ENCODE data around the gene DHH. TPM values are rescaled to one million over a fixed set of nuclear protein-coding genes. Genes with fewer than 3 reads are reported as not detected.

The DHH gene
- total RNA-seq, 2 donors from 2014 or later, result 1.2 to 2.4 TPM

DNA sequence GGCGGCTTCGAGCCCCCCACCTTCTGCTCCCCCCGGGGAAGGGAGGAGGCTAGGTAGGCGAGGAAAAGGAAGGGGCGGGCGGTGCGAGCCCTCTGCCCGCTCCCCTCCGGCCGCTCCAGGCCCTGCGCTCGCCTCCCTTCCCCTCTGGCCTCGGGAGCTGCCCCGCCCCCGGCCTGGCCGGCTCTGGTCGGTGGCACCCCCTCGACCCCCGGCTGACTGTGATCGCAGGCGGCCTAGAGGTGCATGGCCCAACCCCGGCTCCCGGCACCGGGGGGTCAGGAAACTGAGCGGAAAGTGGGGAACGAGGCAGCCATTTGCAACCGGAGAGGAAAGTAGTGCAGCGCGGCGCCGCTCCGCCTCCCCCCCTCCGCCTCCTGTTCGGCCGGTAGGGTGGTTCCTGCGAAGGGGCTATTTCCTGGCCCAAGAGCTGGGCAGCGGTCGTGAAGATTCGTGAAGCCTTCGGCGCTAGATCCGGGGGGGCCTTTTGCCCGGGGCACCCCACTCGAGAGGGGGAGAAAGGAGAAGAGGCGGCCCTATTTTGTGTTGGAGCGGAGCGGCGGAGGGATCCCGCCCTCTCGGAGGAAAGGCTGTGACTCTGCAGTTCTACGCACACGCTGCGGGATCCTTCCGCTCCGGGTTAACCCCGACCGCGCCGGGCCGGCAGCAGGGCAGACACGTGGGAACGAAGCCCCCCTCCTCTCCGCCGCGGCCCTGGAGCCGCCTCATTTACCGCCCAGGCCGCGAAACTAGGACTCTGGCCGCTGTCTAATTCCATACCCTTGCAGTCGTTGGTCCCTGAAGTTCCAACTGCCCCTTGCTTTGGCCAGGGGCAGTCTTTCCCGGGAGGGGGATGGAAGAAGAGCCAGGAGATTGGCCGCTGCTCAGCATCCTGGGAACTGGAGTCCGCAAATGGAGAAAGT lies 34.1 kb downstream of the DHH start, which contains the start of gene KMT2D:
KMT2D (minus strand) TSS at position 558 of the 920 bp plus-strand sequence. CDS start 5,470 bp downstream, outside the sequence.
- ATAC-seq (ENCODE audit: insufficient number of reproducible peaks, low FRiP score, low read depth), result peak; percentile 76
- H3K27ac ChIP-seq, result peak within 1 kb of the TSS; percentile 94 to 97
- H3K9me3 ChIP-seq, result no peaks in the 10 kb centered on the region
- TF ChIP-seq CTCF (IDR thresholded peaks at IDR 0.05), result peak; percentile 47
- H3K4me1 ChIP-seq (ENCODE audit: control insufficient read depth in 1 of 2, low read depth in 2 of 2), result peaks cover 29 to 44% of the 10 kb centered on the region in 2 donors
- H3K4me3 ChIP-seq, result peak within 1 kb of the TSS; percentile 94
- peak; percentile 72 for DNase-seq (ENCODE audit: low spot score)
- H3K27me3 ChIP-seq (replicated peaks; ENCODE audit: insufficient read depth), result no peaks in the 10 kb centered on the region
- H3K36me3 ChIP-seq, result no peaks in the 10 kb centered on the region

GRCh38 chr12:49059299-49060171 lies 35.1 kb downstream of the DHH start:
- DNase-seq (ENCODE audit: low spot score) (no peak), ATAC-seq (ENCODE audit: insufficient number of reproducible peaks, low FRiP score, low read depth) (no peak)
- Histone ChIP-seq H3K36me3 (no peaks in the 10 kb centered on the region), H3K27me3 (replicated peaks; ENCODE audit: insufficient read depth) (no peaks in the 10 kb centered on the region), H3K4me3 (peak overlapping the region; percentile 94), H3K27ac (peak overlapping the region; percentile 94 to 97), H3K9me3 (no peaks in the 10 kb centered on the region), H3K4me1 (ENCODE audit: control insufficient read depth in 1 of 2, low read depth in 2 of 2) (peaks cover 34 to 54% of the 10 kb centered on the region in 2 donors)
- TF ChIP-seq CTCF (IDR thresholded peaks at IDR 0.05), result no peak

- H3K27ac ChIP-seq, result peak overlapping the region; percentile 94 to 97
- H3K27me3 ChIP-seq (replicated peaks; ENCODE audit: insufficient read depth), result no peaks in the 10 kb centered on the region
- H3K4me3 ChIP-seq, result peak overlapping the region; percentile 94
- peaks cover 34 to 55% of the 10 kb centered on the region in 2 donors for H3K4me1 ChIP-seq (ENCODE audit: control insufficient read depth in 1 of 2, low read depth in 2 of 2)
- DNase-seq (ENCODE audit: low spot score), result no peak
- no peak for TF ChIP-seq CTCF (IDR thresholded peaks at IDR 0.05)
- H3K36me3 ChIP-seq, result no peaks in the 10 kb centered on the region
- H3K9me3 ChIP-seq, result no peaks in the 10 kb centered on the region
- no peak for ATAC-seq (ENCODE audit: insufficient number of reproducible peaks, low FRiP score, low read depth)
These were observed 35.6 kb downstream of the DHH start for GRCh38 chr12:49059045-49059298.

GRCh38 chr12:49058366-49059044 lies 36.1 kb downstream of the DHH start:
- peaks cover 34 to 55% of the 10 kb centered on the region in 2 donors for H3K4me1 ChIP-seq (ENCODE audit: control insufficient read depth in 1 of 2, low read depth in 2 of 2)
- H3K27ac ChIP-seq, result peak overlapping the region; percentile 19 to 97
- no peaks in the 10 kb centered on the region for H3K27me3 ChIP-seq (replicated peaks; ENCODE audit: insufficient read depth)
- no peaks in the 10 kb centered on the region for H3K9me3 ChIP-seq
- H3K36me3 ChIP-seq, result peaks cover 4% of the 10 kb centered on the region
- H3K4me3 ChIP-seq, result peak overlapping the region; percentile 94
- TF ChIP-seq CTCF (IDR thresholded peaks at IDR 0.05), result no peak
- DNase-seq (ENCODE audit: low spot score), result no peak
- no peak for ATAC-seq (ENCODE audit: insufficient number of reproducible peaks, low FRiP score, low read depth)
